HG03521 (cell line): Measurements from ENCODE around the gene CYP11A1.
A peak's percentile ranks its signal among the peaks of the same experiment; 100 is the strongest.
"Not testable (repeated sequence)": the region's sequence is repeated elsewhere in the genome, so short reads cannot be mapped to it uniquely, and the experiment has no call there.

Experiments
- ATAC-seq: cut with Tn5 transposase; IDR thresholded peaks from one replicate; pipeline ENCODE4 v1.9.1; 2021; ENCODE audit warnings: mild to moderate bottlenecking, moderate library complexity; ENCODE audit not compliant: unreplicated experiment

Gene CYP11A1

DNA sequence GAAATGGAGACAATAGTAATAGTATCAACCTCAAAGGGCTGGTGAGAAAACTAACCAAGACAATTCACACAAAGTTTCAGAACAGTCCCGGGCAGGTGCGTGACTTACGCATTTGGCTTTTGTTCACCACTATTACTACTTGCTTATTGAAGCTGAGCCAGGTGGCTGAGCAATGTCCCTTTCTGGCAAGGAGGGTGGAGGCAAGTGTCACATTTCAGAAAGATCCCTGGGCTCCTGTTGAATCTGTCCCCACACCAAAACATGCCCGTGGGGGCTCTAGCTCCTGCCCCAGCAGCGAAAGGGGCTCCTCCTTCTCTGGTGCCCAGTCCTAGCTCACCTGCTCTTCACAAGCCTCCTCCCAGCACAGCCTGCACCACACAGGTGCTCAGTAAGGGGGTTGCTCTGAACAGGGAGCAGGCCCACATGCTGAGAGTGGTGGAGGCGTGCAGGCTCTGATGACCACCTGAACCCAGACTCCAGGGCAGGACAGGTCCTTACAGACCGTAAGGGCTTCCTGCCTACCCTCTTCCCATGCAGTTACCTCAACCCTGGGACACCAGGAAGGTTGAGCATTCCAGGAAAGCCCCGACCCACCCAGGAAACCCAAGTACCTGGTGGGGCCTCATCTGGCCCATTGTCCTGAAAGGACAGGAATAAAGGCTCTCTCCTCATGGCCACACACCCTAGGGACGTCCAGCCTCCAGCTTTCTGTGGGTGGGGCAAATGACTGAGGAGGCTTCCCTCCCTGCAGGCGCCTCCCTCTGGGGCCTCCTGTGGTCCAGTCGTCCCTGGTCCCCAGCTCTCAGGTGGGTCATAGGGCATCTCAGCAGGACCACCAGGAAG lies 33.7 kb upstream of the CYP11A1 start:
- no peak for ATAC-seq

- ATAC-seq = no peak
Observed at GRCh38 chr15:74400313-74400860, 32.9 kb upstream of the CYP11A1 start.

GRCh38 chr15:74399511-74400312 lies 32.3 kb upstream of the CYP11A1 start:
- no peak for ATAC-seq

DNA sequence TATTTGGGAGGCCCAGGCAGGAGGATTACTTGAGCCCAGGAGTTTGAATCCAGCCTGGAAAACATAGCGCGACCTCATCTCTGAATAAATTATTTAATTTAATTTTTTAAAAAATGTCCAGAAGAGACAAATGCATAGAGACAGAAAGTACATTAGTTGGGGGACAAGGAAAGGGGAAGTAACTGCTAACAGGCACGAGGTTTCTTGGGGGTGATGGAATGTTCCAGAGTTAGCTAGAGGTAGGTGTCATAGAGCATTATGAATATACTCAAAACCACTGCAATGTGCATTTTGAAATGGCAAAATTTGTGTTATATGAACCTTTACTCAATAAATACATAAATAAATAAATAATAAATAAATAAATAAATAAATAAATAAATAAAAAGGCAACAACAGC lies 31.7 kb upstream of the CYP11A1 start:
- ATAC-seq = no peak

GRCh38 chr15:74398183-74398582 lies 30.7 kb upstream of the CYP11A1 start:
- no peak for ATAC-seq

DNA sequence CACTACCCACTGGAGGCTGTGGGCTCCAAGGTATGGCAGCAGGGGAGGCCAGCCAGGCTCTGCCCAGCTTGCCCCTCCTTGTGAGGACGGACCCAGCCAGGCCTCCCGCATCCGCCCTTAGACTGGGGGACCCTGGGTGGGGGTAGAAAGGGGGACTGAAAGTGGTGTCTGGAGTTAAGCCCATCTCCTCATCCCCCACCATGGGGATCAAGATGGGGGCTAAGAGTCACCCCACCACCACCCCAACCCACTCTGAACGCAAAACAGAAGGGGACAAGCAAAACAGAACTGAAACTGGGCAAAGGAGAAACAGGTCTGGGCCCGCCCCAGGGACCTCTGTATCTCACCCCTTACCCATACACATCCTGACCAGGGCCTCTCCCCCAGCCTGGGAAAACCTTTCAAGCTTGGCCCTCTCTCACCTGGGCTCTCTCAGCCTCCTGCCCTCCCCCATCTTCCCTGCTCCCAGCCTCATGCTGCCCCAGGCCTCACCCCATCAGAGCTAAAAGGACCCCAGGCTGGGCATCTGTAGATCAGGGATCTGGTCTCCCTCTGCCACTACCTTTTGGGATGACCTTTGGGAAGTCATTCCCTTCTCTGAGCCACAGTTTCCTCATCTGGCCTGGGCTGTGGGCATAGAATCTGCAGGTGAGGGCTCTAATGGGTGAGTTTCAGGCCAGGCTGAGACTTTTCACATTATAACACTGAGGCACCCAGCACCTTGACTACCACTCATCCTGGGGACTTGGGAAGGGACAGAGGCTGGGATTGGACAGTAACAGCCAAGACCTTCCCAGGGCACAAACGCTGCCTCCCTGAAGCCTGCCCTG lies 30.0 kb upstream of the CYP11A1 start:
- ATAC-seq = no peak

DNA sequence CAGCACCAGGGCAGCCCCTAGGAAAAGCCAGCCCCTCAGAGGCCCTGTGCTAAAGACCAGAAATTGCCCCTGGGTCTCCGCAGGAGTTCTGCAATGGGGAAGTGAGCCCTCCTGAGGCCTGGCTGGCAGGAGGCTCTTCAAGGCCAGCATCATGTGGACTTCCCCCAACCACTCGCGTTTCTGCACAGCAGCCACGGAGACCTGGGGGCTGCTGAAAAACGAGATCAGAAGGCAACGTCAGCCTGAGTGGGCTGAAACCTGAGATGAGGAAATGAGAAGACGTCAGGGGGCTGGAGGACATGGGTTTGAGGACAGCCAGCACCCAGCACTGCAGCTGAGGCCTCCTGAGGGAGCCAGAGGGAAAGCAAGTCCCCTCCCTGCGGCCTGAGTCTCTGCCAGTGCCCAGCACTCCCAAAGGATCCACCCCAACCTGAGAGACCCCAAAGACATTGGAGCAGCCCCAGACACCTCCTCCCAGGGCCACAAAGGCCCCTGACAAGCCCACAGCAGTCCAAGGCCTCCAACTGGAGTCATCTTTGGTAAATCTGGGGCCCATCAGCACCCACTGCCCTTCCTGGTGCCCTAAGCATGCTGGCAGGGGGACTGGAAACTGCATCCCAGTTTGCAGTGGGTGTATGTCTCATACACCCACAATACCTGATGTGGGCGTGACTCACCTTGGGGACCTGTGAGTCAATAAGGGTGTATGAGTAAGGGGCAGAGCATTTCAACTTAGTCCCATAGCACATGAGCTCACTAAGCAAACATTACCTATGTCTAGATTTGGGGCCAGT lies 29.2 kb upstream of the CYP11A1 start:
- ATAC-seq = peak; percentile 32

- no peak for ATAC-seq
Observed at GRCh38 chr15:74396146-74396438, 28.6 kb upstream of the CYP11A1 start.

- no peak for ATAC-seq
Observed at GRCh38 chr15:74395319-74396145, 28.1 kb upstream of the CYP11A1 start.

DNA sequence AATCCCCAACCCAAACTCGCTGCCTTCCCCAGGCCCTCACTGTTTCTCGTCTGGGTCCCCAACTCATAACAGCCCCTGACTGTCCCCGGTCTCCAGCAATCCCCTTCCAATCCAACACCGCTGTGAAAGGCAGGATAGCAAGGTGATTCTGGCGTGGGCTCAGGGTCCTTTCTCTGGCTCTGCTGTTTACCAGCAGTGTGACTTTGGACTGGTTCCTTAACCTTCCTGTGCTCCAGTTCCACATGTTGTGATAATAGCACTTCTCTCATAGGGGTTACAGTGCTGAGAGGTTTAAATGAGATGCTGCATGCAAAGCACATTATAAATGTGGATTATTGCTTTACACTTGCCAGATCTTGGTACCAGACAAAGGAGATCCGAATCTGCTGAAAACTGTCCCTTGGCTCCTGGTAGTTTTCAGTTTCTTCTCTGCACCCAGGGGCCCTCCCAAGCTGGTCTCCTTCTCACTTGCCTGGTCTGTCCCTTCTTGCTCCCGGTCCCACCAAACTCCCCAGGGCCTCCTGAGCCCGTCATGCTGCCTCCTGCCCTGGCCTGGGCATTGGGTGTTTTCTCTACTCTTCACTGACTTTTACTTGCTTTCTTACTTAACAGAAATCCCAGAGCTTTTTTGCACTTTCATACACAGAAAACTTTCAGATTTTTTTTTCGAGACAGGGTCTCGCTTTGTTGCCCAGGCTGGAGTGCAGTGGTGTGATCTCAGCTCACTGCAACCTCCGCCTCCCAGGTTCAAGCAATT lies 26.8 kb upstream of the CYP11A1 start:
- no peak for ATAC-seq

DNA sequence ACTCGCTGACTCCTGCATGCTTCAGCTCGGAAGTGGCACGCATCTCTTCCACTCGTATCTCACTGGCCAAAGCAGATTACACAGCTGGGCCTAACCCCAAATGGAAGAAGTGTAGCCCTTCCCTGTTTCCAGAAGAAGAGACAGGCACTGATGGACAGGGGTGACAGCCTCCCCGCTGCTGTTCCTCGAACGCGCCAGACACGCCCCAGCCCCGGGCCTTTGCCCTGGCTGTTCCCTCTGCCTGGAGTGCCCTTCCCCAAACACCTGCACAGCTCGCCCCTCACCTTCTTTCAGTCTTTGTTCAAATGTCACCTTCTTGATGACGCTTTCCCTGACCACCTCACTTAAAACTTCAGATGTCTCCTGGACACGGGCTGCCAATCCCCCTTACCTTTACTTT lies 26.0 kb upstream of the CYP11A1 start:
- ATAC-seq = no peak

- no peak for ATAC-seq
Observed at GRCh38 chr15:74392902-74393301, 25.5 kb upstream of the CYP11A1 start.

DNA sequence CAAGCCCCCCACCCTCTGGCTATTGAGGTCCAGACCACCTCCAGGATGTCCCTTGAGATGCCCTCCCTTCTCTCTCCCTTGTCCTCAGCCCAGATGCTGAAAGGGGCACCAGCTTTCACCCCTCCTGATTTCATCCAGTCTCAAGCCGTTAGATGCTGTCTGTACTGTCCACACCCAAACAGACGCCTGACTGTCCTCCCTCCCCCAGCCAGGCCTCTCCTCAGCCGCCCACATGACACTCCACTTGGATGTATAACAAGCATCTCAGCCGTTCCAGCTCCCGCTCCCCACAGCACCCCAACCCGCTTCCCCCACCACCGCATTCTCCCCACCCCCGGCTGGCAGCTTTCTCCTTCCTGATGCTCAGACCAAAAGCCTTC lies 25.0 kb upstream of the CYP11A1 start:
- no peak for ATAC-seq

GRCh38 chr15:74391582-74392450 lies 24.4 kb upstream of the CYP11A1 start:
- ATAC-seq = no peak

DNA sequence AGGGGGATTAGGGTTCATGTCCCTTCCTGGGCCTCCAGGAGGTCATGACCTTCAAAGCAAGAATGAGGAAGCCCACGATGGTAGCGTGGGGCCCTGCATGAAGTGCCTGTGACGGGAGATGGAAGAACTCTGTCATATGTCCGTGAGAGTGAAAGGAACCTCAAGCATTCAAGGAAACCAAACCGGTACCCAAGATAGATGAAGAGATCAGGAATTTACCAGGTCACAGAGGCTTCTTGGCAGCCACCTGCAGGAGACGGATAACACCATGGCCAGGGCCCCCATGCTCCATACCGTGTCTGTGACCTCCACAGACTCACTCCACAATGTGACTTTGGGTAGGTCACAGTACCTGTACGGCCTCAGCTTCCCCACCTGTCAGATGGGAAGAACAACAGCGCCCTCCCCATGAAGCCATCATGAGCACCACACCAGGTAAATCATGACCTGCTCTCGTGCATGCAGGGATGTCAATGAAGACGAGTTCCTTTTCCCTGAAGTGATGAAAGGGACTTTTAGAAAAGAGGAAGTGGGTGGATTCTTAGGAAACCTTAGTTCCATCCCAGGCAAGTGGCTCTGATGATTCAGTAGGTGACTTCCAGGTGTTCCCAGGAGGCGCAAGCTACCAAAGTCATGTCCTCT lies 23.3 kb upstream of the CYP11A1 start:
- ATAC-seq = no peak

GRCh38 chr15:74390049-74390646 lies 22.7 kb upstream of the CYP11A1 start:
- ATAC-seq = not testable (repeated sequence)
